K562 (cell line): ENCODE data around the gene CRADD.

Source experiments
- CREB3 ChIP-seq: fragments of 450-650 bp; conservative IDR thresholded peaks from 2 replicates; pipeline ENCODE4 v1.6.1; 2016; ENCODE audit warnings: missing genetic modification characterization, low read depth, mild to moderate bottlenecking, missing compliant biosample characterization, moderate library complexity
- CTCF ChIP-seq, 3 experiments: IDR thresholded peaks in 2 of 3; conservative IDR thresholded peaks in 1 of 3; 2 replicates each; pipeline ENCODE4 v1.5.1; 2011 to 2012; ENCODE audit warnings: low read length in 3 of 3, mild to moderate bottlenecking in 3 of 3, control low read depth in 2 of 3, improper control_type of control experiment in 1 of 3, inconsistent platforms in 1 of 3, low read depth in 1 of 3, mixed read lengths in 1 of 3, moderate library complexity in 1 of 3; ENCODE audit not compliant: insufficient read depth in 2 of 3
- EGR1 ChIP-seq: fragments of 450-650 bp; conservative IDR thresholded peaks from 2 replicates; pipeline ENCODE4 v1.6.1; 2017; ENCODE audit warnings: mild to moderate bottlenecking
- ZNF23 ChIP-seq: fragments of 250-450 bp; sonication (Bioruptor Pico); IDR thresholded peaks from 2 replicates; pipeline ENCODE4 v1.4.0; 2020; ENCODE audit warnings: mild to moderate bottlenecking

GRCh38 chr12:93702707-93703315 lies 25.6 kb downstream of the CRADD start:
- no peak for TF ChIP-seq CTCF (IDR thresholded peaks at IDR 0.05 in 2 of 3, conservative IDR thresholded peaks at IDR 0.05 in 1 of 3; ENCODE audit: insufficient read depth in 2 of 3, low read depth in 1 of 3, low read length in 3 of 3)
- TF ChIP-seq ZNF23 (CRISPR knock-in tag): no peak
- no peak for TF ChIP-seq EGR1
- TF ChIP-seq CREB3 (tag): no peak
